HG02970 (cell line): ENCODE measurements around the gene EIF6.

ENCODE experiments used
- ATAC-seq: cut with Tn5 transposase; IDR thresholded peaks from one replicate; pipeline ENCODE4 v1.9.1; 2021; ENCODE audit warnings: mild to moderate bottlenecking, moderate library complexity, moderate number of reproducible peaks; ENCODE audit not compliant: unreplicated experiment, low FRiP score

Gene EIF6

DNA sequence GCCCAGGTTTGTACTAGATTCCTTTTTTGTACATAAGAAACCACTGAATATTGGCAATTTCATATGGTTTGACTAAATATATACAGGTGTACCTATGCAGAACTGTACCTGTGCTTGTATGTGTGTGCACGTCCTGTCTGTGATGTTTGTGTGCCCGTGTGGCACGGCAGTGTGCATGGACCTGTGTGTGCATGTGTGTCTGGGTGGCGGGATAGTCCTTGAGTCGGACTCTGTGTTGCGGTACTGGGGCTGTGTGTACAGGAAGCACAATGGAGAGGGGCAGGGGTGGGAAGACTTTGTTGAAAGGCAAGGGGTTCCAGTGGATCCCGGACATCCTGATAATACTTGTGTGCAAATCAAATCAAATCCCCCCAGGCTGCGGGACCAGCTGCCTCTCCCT is 11.1 kb upstream of the EIF6 start:
- ATAC-seq = no peak

DNA sequence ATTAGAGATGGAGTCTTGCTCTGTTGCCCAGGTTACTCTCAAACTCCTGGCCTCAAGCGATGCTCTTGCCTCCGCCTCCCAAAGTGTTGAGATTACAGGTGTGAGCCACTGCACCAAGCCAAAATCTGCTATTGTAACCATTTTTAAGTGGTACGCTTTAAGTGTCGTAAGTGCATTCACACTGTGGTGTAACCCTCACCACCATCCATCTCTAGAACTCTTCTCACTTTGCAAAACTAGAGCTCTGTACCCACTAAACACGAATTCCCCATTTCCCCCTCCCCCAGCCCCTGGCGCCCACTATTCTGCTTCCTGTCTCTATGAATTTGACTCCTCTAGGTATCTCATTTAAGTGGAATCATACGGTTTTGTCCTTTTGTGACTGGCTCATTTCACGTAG is 10.5 kb upstream of the EIF6 start:
- ATAC-seq = no peak

DNA sequence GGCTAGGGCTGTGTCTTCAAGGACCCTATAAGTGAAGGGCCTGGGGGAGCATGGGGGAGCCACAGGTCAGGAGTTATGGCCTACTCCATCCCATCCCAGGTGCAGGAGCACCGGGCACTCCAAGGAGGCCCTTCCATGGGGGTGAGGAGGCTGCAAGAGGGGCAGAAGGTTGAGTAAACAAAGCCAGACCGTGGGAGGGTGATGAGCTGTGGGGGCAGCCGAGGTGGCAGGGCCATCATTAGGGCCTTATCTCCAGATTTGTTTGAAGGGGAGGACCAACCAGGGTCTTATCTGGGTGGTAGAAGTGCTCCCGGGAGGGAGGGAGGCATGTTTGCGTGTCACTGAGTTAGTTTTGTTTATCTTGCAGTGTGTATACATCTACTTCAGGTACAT is 9.7 kb upstream of the EIF6 start:
- ATAC-seq = no peak

DNA sequence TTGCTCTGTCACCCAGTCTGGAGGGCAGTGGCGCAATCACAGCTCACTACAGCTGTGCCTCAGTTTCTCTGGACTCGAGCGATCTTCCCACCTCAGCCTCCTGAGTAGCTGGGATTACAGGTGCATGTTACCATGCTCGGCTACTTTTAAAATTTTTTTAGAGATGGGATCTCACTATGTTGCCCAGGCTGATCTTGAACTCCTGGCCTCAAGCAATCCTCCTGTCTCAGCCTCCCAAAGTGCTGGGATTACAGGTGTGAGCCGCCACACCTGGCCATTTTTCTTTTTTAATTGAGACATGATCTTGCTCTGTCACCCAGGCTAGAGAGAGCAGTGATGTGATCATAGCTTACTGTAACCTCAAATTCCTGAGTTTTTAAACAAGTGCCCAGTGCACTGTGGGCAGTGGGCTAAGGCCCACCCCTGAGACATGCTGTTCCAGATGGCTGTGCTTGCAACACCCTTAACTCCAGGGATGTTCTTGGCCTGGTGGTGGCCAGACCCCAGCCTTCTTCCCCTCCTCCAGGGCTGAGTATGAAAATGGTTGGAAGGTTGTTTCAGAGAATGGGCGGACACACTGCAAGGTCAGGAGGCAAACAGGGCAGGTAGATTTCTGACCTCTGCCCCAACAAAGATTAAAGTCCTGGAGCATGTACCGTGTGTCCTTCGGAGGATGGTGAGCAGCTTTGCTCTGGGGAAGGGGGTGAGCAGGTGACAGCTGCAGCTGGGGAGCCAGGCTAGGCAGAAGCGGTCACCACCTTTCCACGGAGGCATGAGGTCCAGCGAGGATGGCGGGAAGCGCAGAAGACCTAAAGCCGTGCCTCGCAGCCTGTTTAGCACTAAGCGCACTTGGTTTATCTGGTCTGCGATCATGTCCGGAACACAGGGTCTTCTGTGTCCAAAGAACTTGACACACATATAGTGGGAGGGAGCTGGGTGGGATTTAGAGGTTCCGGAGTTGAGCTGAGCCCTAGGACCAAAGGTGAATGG is 9.0 kb upstream of the EIF6 start:
- no peak for ATAC-seq

DNA sequence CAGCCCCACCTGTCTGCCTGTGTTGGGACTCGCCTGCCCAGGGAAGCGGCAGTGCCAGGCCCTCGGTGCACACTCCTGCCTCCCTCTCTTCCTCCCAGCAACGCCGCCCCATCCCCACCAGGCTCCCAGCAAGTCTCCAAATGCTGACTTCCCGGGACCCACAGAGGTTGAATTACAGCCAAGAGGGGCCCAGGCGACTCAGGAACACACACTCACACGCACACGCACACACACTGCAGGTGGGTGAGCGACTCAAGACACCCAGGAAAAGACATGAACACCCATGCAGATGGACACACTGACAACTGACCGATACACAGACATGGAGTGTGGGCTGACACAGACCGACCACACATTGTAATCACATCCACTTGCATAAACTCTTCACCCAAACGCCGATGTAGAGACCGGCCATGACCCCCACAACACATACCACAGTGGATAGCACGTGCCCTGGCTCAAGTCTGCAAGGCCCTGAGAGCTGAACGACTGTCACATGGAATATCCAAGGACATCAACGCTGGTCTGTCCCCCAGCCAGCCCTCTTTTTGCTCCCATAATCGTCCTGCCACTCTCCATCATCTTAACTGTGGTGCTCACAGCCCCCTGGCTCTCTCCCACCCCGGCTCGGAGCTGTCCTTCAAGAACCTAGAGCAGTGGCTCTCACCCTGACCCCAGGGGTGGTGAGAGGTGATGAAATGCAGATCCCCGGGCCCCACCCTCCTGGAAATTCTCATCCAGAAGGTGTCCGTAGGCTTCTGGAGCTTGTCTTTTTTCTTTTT is 8.1 kb upstream of the EIF6 start:
- ATAC-seq = no peak

DNA sequence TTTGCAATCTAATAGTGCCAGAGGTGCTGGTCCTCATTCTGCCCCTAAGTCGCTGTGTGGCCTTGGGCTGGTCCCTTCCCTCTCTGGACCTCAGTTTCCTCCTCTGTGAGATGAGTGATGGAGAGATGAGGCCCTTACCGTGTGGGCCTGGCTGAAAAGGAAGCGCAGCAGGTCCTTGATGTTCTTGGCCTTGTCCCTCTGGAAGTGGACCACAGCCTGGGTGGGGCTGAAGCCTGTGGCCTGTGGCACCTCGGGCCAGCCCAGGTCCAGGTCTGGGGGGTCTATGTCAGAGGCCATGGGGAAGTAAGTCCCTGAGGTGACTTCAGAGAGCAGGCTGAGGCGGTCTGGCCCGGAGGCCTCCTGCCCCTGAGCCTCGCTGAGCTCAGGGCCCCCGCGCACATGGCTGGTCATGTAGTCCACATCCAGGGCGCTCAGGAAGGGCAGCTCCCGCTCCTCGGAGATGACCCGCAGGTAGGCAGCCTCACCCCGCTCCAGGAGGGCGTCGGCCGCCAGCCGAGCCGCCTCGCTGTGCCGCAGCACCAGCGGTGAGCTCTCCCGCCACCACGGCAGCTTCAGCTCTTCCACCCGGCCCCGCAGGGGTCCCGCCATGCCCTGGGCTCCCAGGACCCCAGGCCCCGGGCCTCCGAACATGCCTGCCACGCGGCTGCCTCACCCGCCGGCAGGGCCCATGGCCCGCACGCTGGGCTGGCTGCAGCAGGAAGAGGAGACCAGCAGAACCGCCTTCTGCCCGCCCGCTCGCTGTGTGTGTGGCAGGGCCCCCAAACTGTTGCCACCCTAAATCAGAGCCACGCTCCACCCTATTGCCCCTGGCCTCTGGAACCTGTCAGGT is 7.3 kb upstream of the EIF6 start, which contains the start of gene FAM83C:
Gene FAM83C (minus strand): TSS at position 772 of the 850 bp plus-strand sequence. CDS start 121 bp downstream, at position 651.
- no peak for ATAC-seq

DNA sequence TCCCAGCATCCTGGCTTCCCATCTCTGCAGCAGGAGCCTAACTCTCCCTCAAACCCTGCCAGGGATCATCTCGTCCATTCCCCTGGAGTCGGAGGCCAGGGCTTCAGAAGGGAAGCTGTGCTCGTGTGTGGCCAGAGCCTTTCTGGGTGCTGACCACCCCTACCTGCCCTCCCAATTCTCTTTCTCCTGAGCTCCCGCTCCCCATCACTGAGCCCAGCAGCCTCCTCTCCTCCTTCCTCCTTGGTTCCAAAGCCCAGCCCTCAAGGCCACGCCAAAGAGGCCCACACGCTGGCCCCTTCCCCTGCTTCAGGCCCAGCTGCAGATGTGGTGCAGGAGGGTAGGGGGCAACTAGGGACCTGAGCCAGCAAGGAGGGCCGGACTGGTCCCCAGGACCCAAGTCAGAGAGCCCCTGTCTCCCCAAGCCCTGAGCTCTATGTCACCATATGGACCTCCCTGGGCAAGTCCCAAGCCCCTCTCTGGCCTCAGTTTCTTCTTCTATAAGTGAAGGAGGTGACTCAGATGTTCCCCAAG is 6.4 kb upstream of the EIF6 start:
- no peak for ATAC-seq

DNA sequence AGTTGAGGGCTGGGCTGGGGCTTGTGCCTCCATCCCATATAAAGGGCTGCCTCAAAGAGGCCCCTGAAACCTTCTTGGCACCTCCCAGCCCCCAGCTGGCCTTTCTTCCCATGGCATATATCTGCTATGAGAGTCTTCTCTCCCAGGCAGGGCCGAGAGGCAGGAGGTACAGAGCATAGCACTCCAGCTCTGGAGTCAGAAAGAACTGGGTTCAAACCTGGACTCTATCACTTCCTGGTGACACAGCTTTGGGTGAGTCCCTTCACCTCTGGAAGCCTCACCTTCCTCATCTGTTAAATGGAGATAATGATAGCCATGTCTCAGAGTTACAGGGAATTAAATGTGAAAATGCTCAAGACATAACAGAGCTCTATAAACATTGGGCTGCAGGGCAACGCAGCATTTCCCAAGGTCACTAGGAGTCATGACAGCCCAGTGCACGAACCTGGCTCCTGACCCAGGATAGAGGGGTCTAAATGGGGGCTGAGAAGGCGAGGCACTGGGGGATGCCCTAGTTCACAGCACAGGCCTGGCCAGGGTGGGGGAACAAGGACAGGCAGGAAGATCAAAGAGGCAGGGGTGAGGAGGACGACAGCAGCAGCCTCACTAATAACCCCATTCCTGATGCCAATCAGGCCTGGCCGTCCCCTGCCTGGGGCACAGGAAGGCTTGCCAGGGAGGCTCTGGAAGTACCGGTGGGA is 5.8 kb upstream of the EIF6 start:
- ATAC-seq = no peak

DNA sequence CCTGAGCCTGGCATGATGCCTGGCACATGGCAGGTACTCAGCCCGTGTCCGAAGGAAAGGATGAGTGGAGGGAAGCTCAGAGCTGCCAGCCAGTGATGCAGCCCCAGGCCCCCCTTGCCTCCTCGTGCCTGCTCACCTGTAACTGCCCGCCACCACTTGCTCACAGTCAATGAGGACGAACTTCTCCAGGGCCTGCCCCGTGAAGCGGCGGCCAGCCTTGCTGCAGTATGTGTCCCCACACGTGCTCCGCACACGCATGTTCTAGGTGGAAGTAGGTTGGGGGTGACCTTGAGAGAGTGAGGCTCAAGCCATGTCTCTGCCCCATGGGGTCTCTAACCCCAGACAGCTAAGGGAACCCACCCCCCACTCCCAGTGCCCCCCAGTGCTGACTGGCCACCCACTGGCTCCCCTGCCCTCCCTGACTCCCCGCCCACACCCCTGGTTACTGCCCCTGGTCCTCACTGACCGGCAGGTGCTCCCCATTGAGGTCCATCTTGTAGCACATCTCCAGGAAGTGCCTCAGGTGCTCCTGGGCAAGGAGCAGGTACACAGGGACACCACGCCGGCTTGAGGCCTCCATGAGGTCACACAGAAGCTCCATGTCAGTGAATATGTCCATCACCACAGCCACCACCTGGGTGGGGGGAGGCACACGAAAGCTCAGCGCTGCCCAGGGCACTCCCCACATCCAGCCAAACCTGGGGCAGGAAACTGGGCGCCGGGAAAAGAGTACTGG is 3.9 kb upstream of the EIF6 start:
- no peak for ATAC-seq

DNA sequence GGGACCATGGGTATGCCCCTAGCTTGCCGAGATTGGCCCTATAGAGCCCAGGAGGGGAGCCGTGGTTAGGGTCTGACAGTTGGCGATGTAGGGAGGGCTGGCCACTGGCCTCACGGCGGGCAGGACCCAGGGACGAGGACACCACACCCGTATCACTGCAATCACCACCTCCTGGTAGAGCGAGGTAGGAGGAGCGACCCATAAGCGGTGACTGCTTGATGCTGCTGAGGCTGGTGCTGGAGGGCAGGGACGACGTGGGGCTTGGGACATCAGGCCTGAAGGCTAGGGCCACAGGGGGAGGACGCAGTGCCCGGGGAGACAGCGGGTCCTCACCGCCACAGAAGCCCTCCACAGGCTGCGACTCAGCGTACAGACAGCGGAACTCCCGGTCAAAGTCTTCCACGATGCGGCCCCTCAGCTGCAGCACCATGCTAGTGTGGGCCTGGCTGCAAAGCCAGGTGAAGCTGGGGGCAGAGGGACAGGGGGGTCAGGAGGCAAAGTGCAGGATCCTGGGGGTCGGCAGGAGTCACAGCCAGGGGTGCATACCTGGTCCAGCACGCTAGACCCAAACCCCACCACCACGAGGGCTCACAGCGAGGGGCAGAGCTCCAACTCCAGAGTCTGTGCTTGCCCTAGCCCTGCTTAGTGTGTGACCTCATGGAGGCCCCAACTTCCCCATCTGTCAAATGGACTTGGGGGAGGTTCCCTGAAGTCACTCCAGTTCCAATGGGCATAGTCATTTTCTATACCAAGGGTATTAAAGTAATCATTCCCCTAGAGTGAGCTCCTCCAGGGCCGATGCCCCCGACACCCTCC is 3.1 kb upstream of the EIF6 start:
- ATAC-seq = no peak

DNA sequence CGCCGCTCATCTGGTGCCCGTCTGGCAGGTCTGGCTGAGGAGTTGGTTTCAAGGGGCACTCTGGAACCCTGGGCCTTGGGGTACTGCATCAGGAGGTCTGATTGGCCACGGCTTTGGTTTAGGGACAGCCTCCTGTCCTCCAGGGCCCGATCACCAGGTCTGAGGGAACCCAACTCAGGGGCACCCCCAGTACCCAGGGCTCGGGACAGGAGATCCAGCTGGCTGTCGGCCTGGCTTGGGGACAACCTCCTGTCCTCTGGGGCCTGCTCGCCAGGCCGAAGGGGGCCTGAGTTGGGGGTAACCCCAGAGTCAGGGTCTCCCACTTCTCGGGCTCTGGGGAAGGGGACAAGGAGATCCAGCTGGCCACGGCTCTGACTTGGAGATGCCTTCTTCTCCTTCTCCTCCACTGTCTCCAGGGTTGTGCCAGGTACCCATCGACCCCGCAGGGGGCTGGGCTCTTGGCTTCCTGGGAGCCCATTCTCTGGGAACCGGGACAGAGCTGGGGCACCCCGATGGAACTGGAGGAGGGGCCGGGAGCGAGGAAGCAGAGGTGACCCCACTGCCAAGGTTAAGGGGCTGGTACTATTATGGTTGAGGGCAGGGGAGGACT is 2.4 kb upstream of the EIF6 start:
- no peak for ATAC-seq

DNA sequence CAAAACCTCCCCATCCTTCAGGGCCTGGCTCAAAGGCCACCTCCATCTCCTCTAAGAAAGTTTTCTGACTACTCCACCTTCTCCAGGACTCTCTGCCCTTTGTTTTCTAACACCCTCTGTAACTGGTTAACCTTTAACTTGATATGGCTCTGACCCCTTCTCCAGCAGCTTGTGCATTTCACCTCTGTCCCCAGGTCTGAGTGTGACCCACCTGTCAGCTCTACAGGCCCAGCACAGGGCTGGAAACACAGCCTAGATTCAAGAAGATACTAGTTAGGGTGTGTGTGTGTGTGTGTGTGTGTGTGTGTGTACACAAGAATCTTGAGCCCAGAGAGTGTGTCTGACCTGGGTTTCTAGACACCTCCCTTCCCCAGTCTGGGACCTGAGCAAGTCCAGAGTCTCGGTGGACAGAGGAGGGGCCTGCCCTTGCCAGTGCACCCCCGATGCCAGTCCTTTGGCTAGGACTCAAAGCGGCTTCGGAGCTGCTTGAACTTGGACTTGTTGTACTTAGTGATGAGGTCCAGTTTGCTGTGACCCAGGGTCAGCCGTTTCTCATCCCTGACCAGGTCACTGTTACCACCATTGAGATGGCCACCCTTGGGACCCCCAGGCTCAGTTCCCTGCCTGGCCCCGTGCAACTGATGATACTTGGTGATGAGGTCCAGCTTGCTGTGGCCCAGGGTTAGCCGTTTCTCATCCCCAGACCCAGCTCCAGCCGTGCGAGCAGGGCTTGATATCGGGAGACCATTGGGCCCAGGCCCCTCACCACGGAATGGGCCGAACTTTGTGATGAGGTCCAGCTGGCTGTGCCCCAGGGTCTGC is 1.7 kb upstream of the EIF6 start:
- ATAC-seq = no peak

DNA sequence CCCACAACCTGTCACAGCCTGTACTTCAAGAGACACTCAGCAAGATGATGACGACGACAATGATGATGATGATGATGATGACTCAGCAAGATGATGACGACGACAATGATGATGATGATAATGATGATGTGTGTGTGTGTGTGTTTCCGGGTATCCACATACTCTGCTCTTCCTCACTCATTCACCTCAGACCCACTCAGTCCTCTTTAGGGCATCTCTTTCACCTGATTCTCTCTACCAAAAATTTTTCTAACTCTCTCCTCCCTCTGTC is 1.2 kb upstream of the EIF6 start:
- ATAC-seq = no peak

DNA sequence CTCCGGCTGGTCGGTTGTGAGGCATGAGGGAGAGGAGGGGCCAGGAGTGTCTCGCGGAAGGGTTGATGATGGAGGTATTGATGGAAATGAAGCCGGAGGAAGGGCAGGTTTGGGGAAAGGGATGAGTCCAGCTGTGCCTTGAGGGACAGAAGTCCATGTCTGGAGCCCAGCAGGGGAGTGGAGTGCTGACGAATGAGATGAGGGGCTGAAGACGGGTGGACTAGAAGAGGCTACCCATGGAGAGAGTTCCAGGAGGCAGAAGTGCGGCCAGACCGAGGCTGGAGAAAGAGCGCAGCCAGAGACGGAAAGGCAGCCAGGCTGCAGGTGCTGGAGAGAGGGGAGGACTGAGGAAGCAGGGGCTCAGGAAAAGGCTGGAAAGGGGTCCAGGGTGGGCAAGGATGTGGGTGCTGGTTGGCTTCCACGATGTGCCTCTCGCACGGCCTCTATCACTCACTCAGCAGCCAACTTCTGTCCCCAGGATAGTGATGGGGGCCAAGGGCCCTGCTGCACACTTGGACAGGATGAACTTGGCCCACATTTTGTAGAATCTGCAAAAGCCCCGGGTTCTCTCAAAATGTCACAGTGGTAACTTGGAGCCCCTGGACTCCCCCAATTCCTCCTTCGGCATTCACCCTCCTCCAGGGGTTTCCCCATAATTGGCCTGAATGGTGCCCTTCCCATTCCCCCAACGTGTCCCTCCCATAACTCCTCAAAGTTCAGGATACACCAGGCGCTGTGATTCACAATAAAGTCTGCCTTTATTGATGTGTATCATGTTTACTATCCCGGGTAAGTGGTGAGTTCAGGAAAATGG is 627 bp upstream of the EIF6 start:
- peak; percentile 26 for ATAC-seq

DNA sequence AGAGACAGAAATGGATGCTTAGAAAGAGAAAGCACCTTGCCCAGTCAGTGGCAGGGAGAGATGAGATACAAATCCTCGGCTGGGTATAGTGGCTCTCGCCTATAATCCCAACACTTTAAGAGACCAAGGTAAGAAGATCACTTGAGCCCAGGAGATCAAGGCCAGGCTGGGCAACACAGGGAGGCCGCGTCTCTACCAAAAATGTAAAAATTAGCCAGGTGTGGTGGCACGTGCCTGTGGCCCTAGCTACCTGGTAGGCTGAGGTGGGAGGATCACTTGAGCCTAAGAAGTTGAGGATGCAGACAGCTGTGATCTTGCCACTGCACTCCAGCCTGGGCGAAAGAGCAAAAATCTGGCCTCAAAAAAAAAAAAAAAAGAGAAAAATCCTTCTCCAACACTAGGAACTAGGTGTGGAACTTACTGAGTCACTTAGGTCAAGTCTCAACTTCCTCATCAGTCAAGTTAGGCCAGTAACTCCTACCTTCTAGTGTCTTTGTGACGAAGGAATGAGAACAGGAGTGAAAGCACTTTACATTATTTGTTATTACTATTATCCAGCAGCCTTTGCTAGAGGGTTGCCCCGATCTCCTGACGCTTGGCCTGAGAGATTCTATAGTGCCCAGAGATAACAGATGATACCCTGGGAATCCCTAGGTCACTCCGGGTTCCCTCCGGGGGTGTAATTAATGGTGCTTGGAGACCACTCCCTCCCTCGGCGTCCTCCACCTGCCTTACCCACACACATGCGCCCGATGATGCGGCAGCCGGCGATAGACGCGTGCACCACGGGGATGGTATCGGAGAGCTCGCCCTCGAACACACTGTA is 918 bp downstream of the EIF6 start:
- no peak for ATAC-seq
